ENCODE measurements around the gene GABRB1. TPM values are rescaled to one million over a fixed set of nuclear protein-coding genes. Genes with fewer than 3 reads are reported as not detected.

The GABRB1 gene
- total and polyA plus RNA-seq, 8 donors = 0.16 TPM; not detected in 7

DNA sequence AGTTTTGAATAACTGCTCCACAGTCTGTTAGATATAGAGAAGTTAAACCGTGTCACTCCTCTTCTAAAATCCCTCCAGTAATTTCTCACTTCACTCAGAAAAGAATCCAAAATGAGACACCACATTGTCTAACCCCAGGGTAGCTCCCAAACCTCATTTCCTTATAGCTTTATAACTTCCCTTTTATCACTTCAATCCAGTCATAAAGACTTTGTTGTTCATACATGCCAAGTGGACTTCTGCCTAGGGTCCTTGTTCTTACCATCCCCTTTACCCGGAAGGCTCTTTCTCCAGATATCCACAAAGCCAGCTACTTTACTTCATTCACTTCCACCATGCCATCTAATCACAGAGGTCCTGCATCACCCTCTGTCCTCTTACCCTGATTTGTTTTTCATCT, 156.2 kb downstream of the GABRB1 start:
- H3K36me3 ChIP-seq = no peaks in the 10 kb centered on the region
- no peak for FAIRE-seq
- no peak overlapping the region for H3K4me3 ChIP-seq
- TF ChIP-seq, protein P1, sequence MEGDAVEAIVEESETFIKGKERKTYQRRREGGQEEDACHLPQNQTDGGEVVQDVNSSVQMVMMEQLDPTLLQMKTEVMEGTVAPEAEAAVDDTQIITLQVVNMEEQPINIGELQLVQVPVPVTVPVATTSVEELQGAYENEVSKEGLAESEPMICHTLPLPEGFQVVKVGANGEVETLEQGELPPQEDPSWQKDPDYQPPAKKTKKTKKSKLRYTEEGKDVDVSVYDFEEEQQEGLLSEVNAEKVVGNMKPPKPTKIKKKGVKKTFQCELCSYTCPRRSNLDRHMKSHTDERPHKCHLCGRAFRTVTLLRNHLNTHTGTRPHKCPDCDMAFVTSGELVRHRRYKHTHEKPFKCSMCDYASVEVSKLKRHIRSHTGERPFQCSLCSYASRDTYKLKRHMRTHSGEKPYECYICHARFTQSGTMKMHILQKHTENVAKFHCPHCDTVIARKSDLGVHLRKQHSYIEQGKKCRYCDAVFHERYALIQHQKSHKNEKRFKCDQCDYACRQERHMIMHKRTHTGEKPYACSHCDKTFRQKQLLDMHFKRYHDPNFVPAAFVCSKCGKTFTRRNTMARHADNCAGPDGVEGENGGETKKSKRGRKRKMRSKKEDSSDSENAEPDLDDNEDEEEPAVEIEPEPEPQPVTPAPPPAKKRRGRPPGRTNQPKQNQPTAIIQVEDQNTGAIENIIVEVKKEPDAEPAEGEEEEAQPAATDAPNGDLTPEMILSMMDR (IDR thresholded peaks at IDR 0.05) = no peak
- WGBS, 2 donors = 50 to 73% methylated on average over 2 of the region's 2 CpGs
- H3K4me1 ChIP-seq = no peaks in the 10 kb centered on the region
- H3K27ac ChIP-seq = no peak overlapping the region
- no peaks in the 10 kb centered on the region for H3K9me3 ChIP-seq
- DNase-seq = no peak
- intact Hi-C loops (cut with DNase I) = no loop called here
- no peaks in the 10 kb centered on the region for H3K27me3 ChIP-seq
- no peak for ATAC-seq

- WGBS, 2 donors = 55 to 84% methylated on average over 6 of the region's 6 CpGs
- DNase-seq = no peak
- intact Hi-C loops (cut with DNase I) = no loop called here
- no peak overlapping the region for H3K4me3 ChIP-seq
- no peaks in the 10 kb centered on the region for H3K9me3 ChIP-seq
- H3K27me3 ChIP-seq = no peaks in the 10 kb centered on the region
- H3K4me1 ChIP-seq = no peaks in the 10 kb centered on the region
- H3K27ac ChIP-seq = no peak overlapping the region
- TF ChIP-seq, protein P1 (IDR thresholded peaks at IDR 0.05) = no peak
- H3K36me3 ChIP-seq = no peaks in the 10 kb centered on the region
- FAIRE-seq = no peak
- ATAC-seq = no peak
Measured at GRCh38 chr4:47193179-47193578, 161.8 kb downstream of the GABRB1 start.

DNA sequence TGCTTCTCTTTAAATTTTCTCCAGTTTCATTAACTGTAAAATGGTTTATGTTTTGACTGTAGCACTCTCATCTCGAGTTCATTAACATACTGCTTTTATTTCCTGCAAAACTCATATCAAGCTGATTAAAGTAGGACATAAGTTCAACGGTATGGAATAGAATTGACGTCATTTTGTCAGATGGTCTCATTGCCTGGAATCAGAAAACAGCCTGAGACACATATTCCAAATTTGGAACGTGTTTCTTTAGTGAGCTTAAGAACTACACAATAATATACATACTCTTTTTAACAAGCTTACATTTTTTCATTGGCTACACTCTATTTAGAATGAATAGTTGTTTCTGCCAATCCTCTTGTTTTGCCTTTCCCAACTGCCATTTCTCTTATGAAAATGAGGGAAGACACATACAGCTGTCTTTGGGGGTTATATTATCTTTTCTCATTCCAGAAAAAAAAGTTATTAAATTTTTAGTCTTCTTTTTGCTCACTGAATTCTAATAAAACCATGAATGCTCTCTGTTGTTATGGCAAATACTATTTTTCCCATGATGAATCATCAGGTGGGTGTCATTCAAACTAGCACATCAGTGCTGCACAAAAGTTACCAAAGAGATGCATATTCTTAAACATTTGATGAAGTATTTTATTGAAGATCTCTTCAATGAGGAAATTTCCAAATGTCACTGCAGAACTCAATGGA, 162.8 kb downstream of the GABRB1 start:
- 50 to 71% methylated on average over 4 of the region's 4 CpGs for WGBS, 2 donors
- H3K36me3 ChIP-seq = no peaks in the 10 kb centered on the region
- no peak for FAIRE-seq

GRCh38 chr4:47195706-47196105, 164.3 kb downstream of the GABRB1 start:
- FAIRE-seq (no peak), DNase-seq (no peak), ATAC-seq (no peak)
- no peaks in the 10 kb centered on the region for H3K4me1 ChIP-seq
- TF ChIP-seq, protein P1 (IDR thresholded peaks at IDR 0.05) = no peak
- no peaks in the 10 kb centered on the region for H3K36me3 ChIP-seq
- H3K4me3 ChIP-seq = no peak overlapping the region
- H3K27me3 ChIP-seq = no peaks in the 10 kb centered on the region
- intact Hi-C loops (cut with DNase I) = no loop called here
- no peaks in the 10 kb centered on the region for H3K9me3 ChIP-seq
- no peak overlapping the region for H3K27ac ChIP-seq

More for the DNA sequence above, 162.8 kb downstream of the GABRB1 start:
- H3K27me3 ChIP-seq = no peaks in the 10 kb centered on the region
- H3K4me1 ChIP-seq = no peaks in the 10 kb centered on the region
- no peak overlapping the region for H3K4me3 ChIP-seq
- no peak overlapping the region for H3K27ac ChIP-seq
- no peaks in the 10 kb centered on the region for H3K9me3 ChIP-seq
- ATAC-seq = no peak
- intact Hi-C loops (cut with DNase I) = no loop called here
- TF ChIP-seq, protein P1 (IDR thresholded peaks at IDR 0.05) = no peak
- DNase-seq = no peak

DNA sequence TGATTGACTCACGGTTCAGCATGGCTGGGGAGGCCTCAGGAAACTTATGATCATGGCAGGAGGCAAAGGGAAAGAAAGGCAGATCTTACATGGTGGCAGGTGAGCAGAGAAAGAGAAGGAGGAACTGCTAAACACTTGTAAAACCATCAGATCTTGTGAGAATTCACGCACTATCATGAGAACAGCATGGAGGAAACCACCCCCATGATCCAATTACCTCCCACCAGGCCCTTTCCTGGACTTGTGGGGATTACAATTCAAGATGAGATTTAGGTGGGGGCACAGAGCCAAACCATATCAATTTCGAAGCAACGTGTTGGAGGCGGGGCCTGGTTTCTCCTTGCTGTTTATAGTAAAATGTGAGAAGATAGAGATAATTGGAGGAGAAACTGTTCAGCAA, 167.4 kb downstream of the GABRB1 start:
- H3K36me3 ChIP-seq = no peaks in the 10 kb centered on the region
- TF ChIP-seq, protein P1 (IDR thresholded peaks at IDR 0.05) = no peak
- FAIRE-seq (no peak), ATAC-seq (no peak), DNase-seq (no peak)
- no peaks in the 10 kb centered on the region for H3K27me3 ChIP-seq
- no peaks in the 10 kb centered on the region for H3K4me1 ChIP-seq
- no peaks in the 10 kb centered on the region for H3K9me3 ChIP-seq
- intact Hi-C loops (cut with DNase I) = no loop called here
- WGBS, 2 donors = 41 to 51% methylated on average over 5 of the region's 5 CpGs
- no peak overlapping the region for H3K27ac ChIP-seq
- no peak overlapping the region for H3K4me3 ChIP-seq
